CD4-positive, alpha-beta T cell (primary cell): ENCODE results near the gene SORD. TPM values are rescaled to one million over a fixed set of nuclear protein-coding genes. Genes with fewer than 3 reads are reported as not detected.
"Not testable (repeated sequence)": the region's sequence is repeated elsewhere in the genome, so short reads cannot be mapped to it uniquely, and the experiment has no call there.

Experiments used
- ATAC-seq: fragments of 200-7000 bp; cut with Tn5 transposase; one replicate; pipeline ENCODE4 v1.10.0; 2022; ENCODE audit warnings: mild to moderate bottlenecking; ENCODE audit not compliant: poor library complexity
- CTCF ChIA-PET: fragments of 350-600 bp; sonication (Branson Sonifier 250); formaldehyde crosslinking; loops from one replicate; lab custom pipeline; 2021; ENCODE audit warnings: antibody characterized with exemption, inconsistent platforms; lab: Charles Lee
- POLR2A ChIA-PET: fragments of 350-600 bp; sonication (Branson Sonifier 250); formaldehyde crosslinking; loops from one replicate; lab custom pipeline; 2021; ENCODE audit warnings: antibody characterized with exemption, inconsistent platforms; lab: Charles Lee
- DNase-seq, 14 experiments: peaks; one replicate each; pipeline ENCODE4 v3.0.0-alpha.2; 2013 to 2020; ENCODE audit warnings: mixed read lengths in 2 of 14
- H3K27ac ChIP-seq, 2 donors: one replicate each; pipeline versions ENCODE4 v1.5.1 to v1.7.0; 2013; ENCODE audit warnings: low read length in 2 of 2, low read depth in 1 of 2, mild to moderate bottlenecking in 1 of 2
- H3K27me3 ChIP-seq, 2 experiments: 1 replicate in 1 of 2; 2 replicates in 1 of 2; pipeline versions ENCODE4 v1.6.1 to v1.7.0; 2013; ENCODE audit warnings: low read length in 2 of 2, control low read depth in 1 of 2, mild to moderate bottlenecking in 1 of 2, moderate library complexity in 1 of 2; ENCODE audit not compliant: insufficient read depth in 2 of 2, control insufficient read depth in 1 of 2
- H3K36me3 ChIP-seq: one replicate; pipeline ENCODE4 v1.6.1; 2013; ENCODE audit warnings: low read length, control low read depth; ENCODE audit not compliant: insufficient read depth
- H3K4me1 ChIP-seq: one replicate; pipeline ENCODE4 v1.6.1; 2013; ENCODE audit warnings: low read length, control low read depth; ENCODE audit not compliant: insufficient read depth
- H3K4me3 ChIP-seq: one replicate; pipeline ENCODE4 v1.5.1; 2013; ENCODE audit warnings: mild to moderate bottlenecking, low read length, moderate library complexity
- H3K9me3 ChIP-seq, 2 experiments: 1 replicate in 1 of 2; 2 replicates in 1 of 2; pipeline versions ENCODE4 v1.6.1 to v1.7.0; 2013; ENCODE audit warnings: low read length in 2 of 2, mild to moderate bottlenecking in 2 of 2, control low read depth in 1 of 2, moderate library complexity in 1 of 2; ENCODE audit not compliant: control insufficient read depth in 1 of 2, insufficient read depth in 1 of 2
- H3K27ac Mint-ChIP-seq: one replicate; pipeline ENCODE4 v1.8.0; 2020; ENCODE audit warnings: mixed read lengths
- H3K27me3 Mint-ChIP-seq: one replicate; pipeline ENCODE4 v1.8.0; 2021; ENCODE audit warnings: mixed read lengths
- H3K36me3 Mint-ChIP-seq: one replicate; pipeline ENCODE4 v1.8.0; 2021; ENCODE audit warnings: low read depth, mixed read lengths
- H3K4me1 Mint-ChIP-seq: one replicate; pipeline ENCODE4 v1.8.0; 2021; ENCODE audit warnings: low read depth, mixed read lengths
- H3K4me3 Mint-ChIP-seq: one replicate; pipeline ENCODE4 v1.8.0; 2020; ENCODE audit warnings: mild to moderate bottlenecking, mixed read lengths
- H3K9me3 Mint-ChIP-seq: one replicate; pipeline ENCODE4 v1.8.0; 2020; ENCODE audit warnings: mixed read lengths
- intact Hi-C, 2 experiments: fragments of 100-400 bp; cut with DNase I in 1 of 2; cut with micrococcal nuclease in 1 of 2; formaldehyde crosslinking; loops; one replicate each; pipeline versions ENCODE4 v1.15.1 to v1.9.0; 2023 to 2025; cut with DNase I, micrococcal nuclease
- total RNA-seq, 174 experiments: library from RNA in 2 of 174; stranded (reverse) in 2 of 174; gene quantifications; one replicate each; pipeline ENCODE4 v1.2.3 and lab custom pipeline; 2021 to 2026
- TF ChIP-seq, protein P1 (sequence below): fragments of 200-600 bp; IDR thresholded peaks from one replicate; pipeline ENCODE4 v1.8.0; 2022; ENCODE audit warnings: antibody characterized with exemption, mild to moderate bottlenecking

Gene SORD
- total RNA-seq, 2 experiments from 2014 or later: 1.7 to 1.8 TPM

DNA sequence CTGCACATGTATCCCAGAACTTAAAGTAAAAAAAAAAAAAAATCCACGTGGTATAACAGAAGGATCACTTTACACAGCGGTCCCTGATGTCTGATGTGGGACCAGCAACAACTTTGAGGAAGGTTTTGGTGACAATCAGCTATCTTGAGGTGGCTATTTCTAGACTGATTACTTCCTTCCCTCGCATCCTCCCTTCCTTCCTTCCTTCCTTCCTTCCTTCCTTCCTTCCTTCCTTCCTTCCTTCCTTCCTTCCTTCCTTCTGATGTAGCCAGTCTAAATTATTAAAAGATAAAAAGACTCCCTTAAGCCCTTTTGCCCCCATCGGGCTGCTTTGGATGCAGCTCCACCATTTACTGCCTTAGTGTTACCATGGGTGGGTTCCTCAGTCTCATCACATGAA is 14.9 kb downstream of the SORD start:
- Mint-ChIP-seq H3K36me3 (no peaks in the 10 kb centered on the region), H3K4me1 (peaks cover 19% of the 10 kb centered on the region), H3K4me3 (no peak overlapping the region), H3K27me3 (no peaks in the 10 kb centered on the region), H3K9me3 (no peaks in the 10 kb centered on the region), H3K27ac (no peak overlapping the region)
- Histone ChIP-seq H3K4me1 (peaks cover 2% of the 10 kb centered on the region), H3K27me3 (no peaks in the 10 kb centered on the region), H3K4me3 (no peak overlapping the region), H3K9me3 (no peaks in the 10 kb centered on the region), H3K27ac (no peak overlapping the region), H3K36me3 (no peaks in the 10 kb centered on the region)
- DNase-seq (no peak), ATAC-seq (no peak)
- TF ChIP-seq, protein P1, sequence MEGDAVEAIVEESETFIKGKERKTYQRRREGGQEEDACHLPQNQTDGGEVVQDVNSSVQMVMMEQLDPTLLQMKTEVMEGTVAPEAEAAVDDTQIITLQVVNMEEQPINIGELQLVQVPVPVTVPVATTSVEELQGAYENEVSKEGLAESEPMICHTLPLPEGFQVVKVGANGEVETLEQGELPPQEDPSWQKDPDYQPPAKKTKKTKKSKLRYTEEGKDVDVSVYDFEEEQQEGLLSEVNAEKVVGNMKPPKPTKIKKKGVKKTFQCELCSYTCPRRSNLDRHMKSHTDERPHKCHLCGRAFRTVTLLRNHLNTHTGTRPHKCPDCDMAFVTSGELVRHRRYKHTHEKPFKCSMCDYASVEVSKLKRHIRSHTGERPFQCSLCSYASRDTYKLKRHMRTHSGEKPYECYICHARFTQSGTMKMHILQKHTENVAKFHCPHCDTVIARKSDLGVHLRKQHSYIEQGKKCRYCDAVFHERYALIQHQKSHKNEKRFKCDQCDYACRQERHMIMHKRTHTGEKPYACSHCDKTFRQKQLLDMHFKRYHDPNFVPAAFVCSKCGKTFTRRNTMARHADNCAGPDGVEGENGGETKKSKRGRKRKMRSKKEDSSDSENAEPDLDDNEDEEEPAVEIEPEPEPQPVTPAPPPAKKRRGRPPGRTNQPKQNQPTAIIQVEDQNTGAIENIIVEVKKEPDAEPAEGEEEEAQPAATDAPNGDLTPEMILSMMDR: no peak
- ChIA-PET POLR2A (no interaction called here), CTCF (interaction anchor here (1.2 to 2.9 kb wide), 4 partner anchors 12 to 460 kb away, joined by 3 to 12 read pairs (median 5); no protein-coding TSS in a partner anchor)
- intact Hi-C loops: loop anchor here (1.0 to 10.0 kb wide), 7 partner anchors 15 to 461 kb away; partner anchors contain the start of genes SORD (in 1 of the 2) and TERB2 (in 1 of the 2)

DNA sequence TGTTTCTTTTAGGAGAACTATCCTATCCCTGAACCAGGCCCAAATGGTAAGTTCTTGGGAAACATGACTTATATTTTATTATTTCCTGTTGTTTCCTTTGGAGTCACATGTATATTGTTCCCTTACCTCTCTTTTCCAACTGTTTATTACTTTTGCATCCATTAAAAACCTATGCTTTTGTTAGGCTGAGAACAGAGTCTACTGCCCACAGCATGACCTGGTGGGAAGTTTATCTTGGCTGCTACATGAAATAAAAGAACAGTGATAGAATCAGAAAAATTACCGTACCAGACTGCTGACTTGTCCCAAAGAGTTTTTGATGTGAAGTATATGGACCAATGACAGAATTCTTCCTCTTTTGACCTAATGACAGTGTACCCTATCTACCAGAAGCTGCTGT is 17.4 kb downstream of the SORD start:
- DNase-seq, H3K4me3 ChIP-seq, H3K27me3 ChIP-seq, intact Hi-C loops, H3K9me3 ChIP-seq, H3K27ac ChIP-seq, CTCF ChIA-PET, POLR2A ChIA-PET, ATAC-seq, H3K36me3 Mint-ChIP-seq, H3K36me3 ChIP-seq, H3K4me3 Mint-ChIP-seq, H3K9me3 Mint-ChIP-seq, H3K27ac Mint-ChIP-seq, H3K27me3 Mint-ChIP-seq, H3K4me1 ChIP-seq: not testable (repeated sequence)
- peaks cover 19% of the 10 kb centered on the region for H3K4me1 Mint-ChIP-seq

DNA sequence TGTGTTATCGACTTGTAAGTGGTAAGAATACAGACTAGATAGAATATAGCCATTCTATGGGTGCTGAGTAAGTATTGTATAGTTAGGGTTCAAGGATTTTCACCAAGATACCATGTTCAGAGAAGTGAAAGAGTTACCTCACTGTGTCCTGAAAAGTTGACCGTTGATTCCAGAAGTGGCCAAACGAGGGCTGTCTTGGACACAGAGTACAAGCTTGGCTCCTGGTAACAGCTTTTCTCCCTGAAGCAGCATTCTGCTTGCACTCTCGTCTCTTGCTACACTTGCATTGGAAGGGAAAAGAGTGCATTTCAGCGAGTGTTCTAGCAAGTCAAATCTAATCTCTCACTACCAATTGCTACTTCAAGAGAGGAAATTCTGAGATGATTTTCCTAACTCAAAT is 18.5 kb downstream of the SORD start:
- H3K36me3 ChIP-seq, H3K27me3 ChIP-seq, H3K4me3 ChIP-seq, H3K9me3 Mint-ChIP-seq, CTCF ChIA-PET, H3K27ac Mint-ChIP-seq, H3K27ac ChIP-seq, H3K9me3 ChIP-seq, H3K4me1 Mint-ChIP-seq, POLR2A ChIA-PET, H3K36me3 Mint-ChIP-seq, ATAC-seq, H3K4me1 ChIP-seq, H3K4me3 Mint-ChIP-seq, intact Hi-C loops, DNase-seq, H3K27me3 Mint-ChIP-seq: not testable (repeated sequence)

DNA sequence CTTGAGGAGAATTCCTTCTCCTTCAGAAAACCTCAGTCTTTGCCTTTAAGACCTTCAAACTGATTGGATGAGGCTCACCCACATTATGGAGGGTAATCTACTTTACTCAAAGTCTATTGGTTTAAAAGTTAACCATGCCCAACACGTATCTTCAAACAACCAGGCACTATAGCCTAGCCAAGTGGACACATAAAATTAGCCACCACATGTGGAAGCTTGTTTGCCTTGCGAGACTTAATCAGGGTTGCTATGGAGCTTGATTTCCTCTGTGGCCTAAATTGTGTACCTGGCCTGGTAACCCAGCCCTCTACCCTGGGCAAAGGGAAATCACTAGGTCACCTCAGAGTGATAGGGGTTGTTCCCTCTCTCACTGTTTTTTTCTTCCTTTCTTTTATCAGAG is 19.9 kb downstream of the SORD start:
- H3K9me3 Mint-ChIP-seq, H3K4me1 ChIP-seq, H3K4me3 Mint-ChIP-seq, H3K27me3 ChIP-seq, POLR2A ChIA-PET, H3K4me3 ChIP-seq, CTCF ChIA-PET, H3K4me1 Mint-ChIP-seq, H3K27ac ChIP-seq, intact Hi-C loops, H3K9me3 ChIP-seq, H3K36me3 ChIP-seq, ATAC-seq, H3K27me3 Mint-ChIP-seq, DNase-seq, H3K27ac Mint-ChIP-seq: not testable (repeated sequence)
- H3K36me3 Mint-ChIP-seq: peaks cover 11% of the 10 kb centered on the region

DNA sequence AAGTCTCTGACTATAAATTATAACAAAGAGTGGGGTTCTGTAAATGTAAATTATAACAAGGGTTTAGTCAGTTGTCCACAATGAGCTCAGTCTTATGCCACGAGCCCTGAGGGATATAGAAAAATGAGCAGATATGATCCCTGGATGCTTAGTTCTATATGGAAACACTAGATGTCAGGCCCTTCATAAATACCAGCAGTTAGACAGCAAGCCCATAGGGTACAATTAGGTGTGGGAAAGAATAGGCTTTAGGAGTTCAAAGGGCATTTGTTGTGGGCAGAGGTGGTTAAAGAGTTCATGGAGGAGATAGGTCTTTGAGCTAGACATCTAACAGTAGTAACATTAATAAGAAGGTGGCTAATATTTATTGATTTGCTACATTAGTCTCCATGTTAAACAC is 21.3 kb downstream of the SORD start:
- H3K36me3 ChIP-seq, H3K27ac ChIP-seq, CTCF ChIA-PET, H3K27ac Mint-ChIP-seq, H3K27me3 Mint-ChIP-seq, intact Hi-C loops, ATAC-seq, H3K27me3 ChIP-seq, H3K4me1 ChIP-seq, H3K4me3 Mint-ChIP-seq, H3K4me1 Mint-ChIP-seq, H3K4me3 ChIP-seq, DNase-seq, H3K9me3 ChIP-seq, POLR2A ChIA-PET, H3K9me3 Mint-ChIP-seq: not testable (repeated sequence)
- peaks cover 25% of the 10 kb centered on the region for H3K36me3 Mint-ChIP-seq

DNA sequence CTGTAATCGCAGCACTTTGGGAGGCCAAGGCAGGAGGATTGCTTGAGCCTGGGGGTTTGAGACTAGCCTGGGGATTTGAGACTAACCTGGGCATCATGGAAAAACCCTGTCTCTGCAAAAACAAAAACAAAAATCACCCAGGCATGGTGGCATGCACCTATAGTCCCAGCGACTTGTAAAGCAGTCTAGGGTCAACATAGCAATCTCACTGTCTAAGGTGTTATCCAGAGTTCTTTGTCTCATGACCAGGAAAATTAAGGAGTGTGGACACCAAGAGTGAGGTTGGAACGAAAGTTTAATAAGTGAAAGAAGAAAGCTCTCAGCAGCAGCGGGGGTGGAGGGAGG is 25.4 kb downstream of the SORD start:
- peaks cover 66% of the 10 kb centered on the region for H3K36me3 Mint-ChIP-seq
- H3K36me3 ChIP-seq, H3K4me3 Mint-ChIP-seq, H3K4me1 ChIP-seq, intact Hi-C loops, H3K27me3 ChIP-seq, H3K27ac Mint-ChIP-seq, DNase-seq, H3K27me3 Mint-ChIP-seq, CTCF ChIA-PET, ATAC-seq, H3K27ac ChIP-seq, H3K9me3 ChIP-seq, POLR2A ChIA-PET, H3K4me1 Mint-ChIP-seq, H3K4me3 ChIP-seq: not testable (repeated sequence)
- H3K9me3 Mint-ChIP-seq: peaks cover 10% of the 10 kb centered on the region
